Measurements from ENCODE around the gene EPDR1. TPM values are rescaled to one million over a fixed set of nuclear protein-coding genes. Genes with fewer than 3 reads are reported as not detected.

Gene EPDR1
- 10 to 100 TPM; 16.8 to 20.6 (median 19.3) TPM for polyA plus RNA-seq (ENCODE audit: insufficient read length in 4 of 4)

- DNase-seq (ENCODE audit: low read depth in 4 of 4, low spot score in 2 of 4) = peak in 1 of 4 donors; percentile 56
Observed at GRCh38 chr7:37920305-37920848, at the start of gene EPDR1. EPDR1 (plus strand) TSS chr7:37920640; CDS start chr7:37920940, 300 bp downstream.

- no peak for DNase-seq (ENCODE audit: low read depth in 4 of 4, low spot score in 2 of 4)
Observed at GRCh38 chr7:37882086-37882485, 38.4 kb upstream of the EPDR1 start.

GRCh38 chr7:37893359-37893758, 27.1 kb upstream of the EPDR1 start:
- DNase-seq (ENCODE audit: low read depth in 4 of 4, low spot score in 2 of 4) = no peak

- no peak for DNase-seq (ENCODE audit: low read depth in 4 of 4, low spot score in 2 of 4)
Observed at GRCh38 chr7:37894671-37895070, 25.8 kb upstream of the EPDR1 start.

- DNase-seq (ENCODE audit: low read depth in 4 of 4, low spot score in 2 of 4) = no peak
Observed at GRCh38 chr7:37899712-37900247, 20.7 kb upstream of the EPDR1 start.

GRCh38 chr7:37901236-37901827, 19.1 kb upstream of the EPDR1 start:
- DNase-seq (ENCODE audit: low read depth in 4 of 4, low spot score in 2 of 4) = peak in 1 of 4 donors; percentile 26

- DNase-seq (ENCODE audit: low read depth in 4 of 4, low spot score in 2 of 4) = no peak
Observed at GRCh38 chr7:37901890-37902524, 18.4 kb upstream of the EPDR1 start.

- DNase-seq (ENCODE audit: low read depth in 4 of 4, low spot score in 2 of 4) = no peak
Observed at GRCh38 chr7:37908221-37908788, 12.1 kb upstream of the EPDR1 start.

- DNase-seq (ENCODE audit: low read depth in 4 of 4, low spot score in 2 of 4) = no peak
Observed at GRCh38 chr7:37912756-37913155, 7.7 kb upstream of the EPDR1 start.

GRCh38 chr7:37915438-37915837, 5.0 kb upstream of the EPDR1 start:
- DNase-seq (ENCODE audit: low read depth in 4 of 4, low spot score in 2 of 4) = no peak

GRCh38 chr7:37916017-37916672, 4.3 kb upstream of the EPDR1 start:
- DNase-seq (ENCODE audit: low read depth in 4 of 4, low spot score in 2 of 4) = peak in 1 of 4 donors; percentile 18

- DNase-seq (ENCODE audit: low read depth in 4 of 4, low spot score in 2 of 4) = peak; percentile 48 to 70 (median 63)
Observed at GRCh38 chr7:37916673-37917660, 3.5 kb upstream of the EPDR1 start, which contains the start of gene SFRP4. SFRP4 (minus strand) TSS chr7:37916817; CDS start chr7:37916537, 280 bp downstream.

- DNase-seq (ENCODE audit: low read depth in 4 of 4, low spot score in 2 of 4) = no peak
Observed at GRCh38 chr7:37918526-37918925, 1.9 kb upstream of the EPDR1 start.

- DNase-seq (ENCODE audit: low read depth in 4 of 4, low spot score in 2 of 4) = peak in 1 of 4 donors; percentile 43
Observed at GRCh38 chr7:37920849-37921805, 687 bp downstream of the EPDR1 start.

GRCh38 chr7:37921876-37922275, 1.4 kb downstream of the EPDR1 start:
- DNase-seq (ENCODE audit: low read depth in 4 of 4, low spot score in 2 of 4) = no peak

- DNase-seq (ENCODE audit: low read depth in 4 of 4, low spot score in 2 of 4) = no peak
Observed at GRCh38 chr7:37923996-37924395, 3.6 kb downstream of the EPDR1 start.

GRCh38 chr7:37924491-37925041, 4.1 kb downstream of the EPDR1 start:
- DNase-seq (ENCODE audit: low read depth in 4 of 4, low spot score in 2 of 4) = no peak

- no peak for DNase-seq (ENCODE audit: low read depth in 4 of 4, low spot score in 2 of 4)
Observed at GRCh38 chr7:37925620-37926019, 5.2 kb downstream of the EPDR1 start.
